HepG2 (cell line): ENCODE measurements around the gene PRMT5. TPM values are rescaled to one million over a fixed set of nuclear protein-coding genes. Genes with fewer than 3 reads are reported as not detected.
A peak's percentile ranks its signal among the peaks of the same experiment; 100 is the strongest.

Source experiments
- CHD4 ChIP-seq: fragments of 200-600 bp; sonication (generic); IDR thresholded peaks from 2 replicates; pipeline ENCODE4 v1.7.0; 2017; ENCODE audit warnings: mild to moderate bottlenecking, low read length, borderline replicate concordance
- HDAC6 ChIP-seq: fragments of 200-600 bp; sonication (generic); IDR thresholded peaks from 2 replicates; pipeline ENCODE4 v1.7.0; 2017; ENCODE audit warnings: mild to moderate bottlenecking, antibody characterized with exemption, low read length, low read depth
- HOXA3 ChIP-seq: sonication (generic); formaldehyde crosslinking; IDR thresholded peaks from 2 replicates; pipeline ENCODE4 v1.5.0; 2020; ENCODE audit warnings: missing genetic modification reagents
- SAP130 ChIP-seq: IDR thresholded peaks from 2 replicates; pipeline ENCODE4 v1.6.1; 2016; ENCODE audit warnings: low read depth
- ZBTB42 ChIP-seq: sonication (generic); formaldehyde crosslinking; IDR thresholded peaks from 2 replicates; pipeline ENCODE4 v1.5.0; 2020; ENCODE audit warnings: mild to moderate bottlenecking, missing genetic modification reagents
- ZNF580 ChIP-seq: IDR thresholded peaks from 2 replicates; pipeline ENCODE4 v1.6.1; 2016; ENCODE audit warnings: low read depth, borderline replicate concordance
- ZNF710 ChIP-seq: sonication (generic); formaldehyde crosslinking; IDR thresholded peaks from 2 replicates; pipeline ENCODE4 v1.5.0; 2020; ENCODE audit warnings: mild to moderate bottlenecking, missing genetic modification reagents, borderline replicate concordance
- polyA plus RNA-seq, 8 experiments: library from polyadenylated mRNA; depleted of rRNA in 3 of 8; stranded (reverse) in 7 of 8; unstranded in 1 of 8; fragments of >200 nt; fragmentation: Illumina TruSeq in 4 of 8; extraction: Trizol in 4 of 8; gene quantifications; 2 replicates each; pipeline versions ENCODE4 v1.2.1 to v1.2.3, GENCODE V29; 2011 to 2016; ENCODE audit warnings: low read depth in 4 of 8, missing spikeins in 1 of 8, mixed read lengths in 1 of 8; ENCODE audit not compliant: insufficient read depth in 1 of 8
- total RNA-seq, 5 experiments: library from RNA; depleted of rRNA; stranded (reverse); fragments of >200 nt; fragmentation: Illumina TruSeq; extraction: Trizol; gene quantifications; 2 replicates each; pipeline ENCODE4 v1.2.3, GENCODE V29; 2016; ENCODE audit warnings: low read depth in 1 of 5
- TF ChIP-seq, protein P1 (sequence below): sonication (generic); formaldehyde crosslinking; IDR thresholded peaks from 2 replicates; pipeline ENCODE4 v1.4.0; 2020; ENCODE audit warnings: missing genetic modification reagents
- TF ChIP-seq, protein P2 (sequence below): sonication (generic); formaldehyde crosslinking; IDR thresholded peaks from 2 replicates; pipeline ENCODE4 v1.8.0; 2022; ENCODE audit warnings: mild to moderate bottlenecking, missing genetic modification reagents, borderline replicate concordance
- TF ChIP-seq, protein P3 (sequence below): sonication (generic); formaldehyde crosslinking; IDR thresholded peaks from 2 replicates; pipeline ENCODE4 v1.9.0; 2021; ENCODE audit warnings: missing genetic modification reagents, borderline replicate concordance
- TF ChIP-seq, protein P4 (sequence below): sonication (generic); formaldehyde crosslinking; conservative IDR thresholded peaks from 2 replicates; pipeline ENCODE4 v1.8.1; 2023; ENCODE audit warnings: missing genetic modification reagents
- TF ChIP-seq, protein P5 (sequence below): IDR thresholded peaks from 2 replicates; pipeline ENCODE4 v1.4.0; 2020; ENCODE audit warnings: mild to moderate bottlenecking, missing genetic modification reagents

PRMT5 gene
- total and polyA plus RNA-seq, 2 of the 13 experiments (the other 11 are each of a cell fraction or from before 2014, with no cell fraction given), result 210 to 354 TPM

DNA sequence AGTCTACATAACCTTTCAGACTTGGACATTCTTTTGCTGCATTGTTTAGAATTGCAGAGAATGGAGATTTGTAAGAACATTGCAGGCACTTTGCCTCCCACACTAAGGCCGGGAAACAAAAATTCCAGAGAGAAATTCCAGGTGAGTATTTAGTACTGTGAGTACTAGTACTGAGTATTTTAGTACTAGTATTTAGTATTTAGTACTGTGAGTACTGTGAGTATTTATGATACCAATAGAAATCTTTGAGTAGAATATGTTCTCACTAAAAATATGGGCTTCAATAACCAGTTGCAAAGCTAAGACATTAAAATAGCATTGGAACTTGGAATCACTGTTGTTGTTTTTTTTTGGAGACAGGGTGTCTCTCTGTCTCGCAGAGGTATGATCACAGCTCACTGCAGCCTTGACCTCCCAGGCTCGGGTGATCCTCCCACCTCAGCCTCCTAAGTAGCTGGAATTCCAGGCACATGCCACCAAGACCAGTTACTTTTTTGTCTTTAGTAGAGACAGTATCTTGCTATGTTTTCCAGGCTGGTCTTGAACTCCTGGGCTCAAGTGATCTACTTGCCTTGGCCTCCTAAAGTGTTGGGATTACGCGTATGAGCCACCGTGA, 33.0 kb upstream of the PRMT5 start (continued):
- TF ChIP-seq HDAC6, result no peak
- TF ChIP-seq ZBTB42 (CRISPR knock-in tag), result no peak
- TF ChIP-seq, protein P1, sequence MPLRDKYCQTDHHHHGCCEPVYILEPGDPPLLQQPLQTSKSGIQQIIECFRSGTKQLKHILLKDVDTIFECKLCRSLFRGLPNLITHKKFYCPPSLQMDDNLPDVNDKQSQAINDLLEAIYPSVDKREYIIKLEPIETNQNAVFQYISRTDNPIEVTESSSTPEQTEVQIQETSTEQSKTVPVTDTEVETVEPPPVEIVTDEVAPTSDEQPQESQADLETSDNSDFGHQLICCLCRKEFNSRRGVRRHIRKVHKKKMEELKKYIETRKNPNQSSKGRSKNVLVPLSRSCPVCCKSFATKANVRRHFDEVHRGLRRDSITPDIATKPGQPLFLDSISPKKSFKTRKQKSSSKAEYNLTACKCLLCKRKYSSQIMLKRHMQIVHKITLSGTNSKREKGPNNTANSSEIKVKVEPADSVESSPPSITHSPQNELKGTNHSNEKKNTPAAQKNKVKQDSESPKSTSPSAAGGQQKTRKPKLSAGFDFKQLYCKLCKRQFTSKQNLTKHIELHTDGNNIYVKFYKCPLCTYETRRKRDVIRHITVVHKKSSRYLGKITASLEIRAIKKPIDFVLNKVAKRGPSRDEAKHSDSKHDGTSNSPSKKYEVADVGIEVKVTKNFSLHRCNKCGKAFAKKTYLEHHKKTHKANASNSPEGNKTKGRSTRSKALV, result no peak
- TF ChIP-seq HOXA3 (CRISPR knock-in tag), result no peak
- TF ChIP-seq, protein P2, sequence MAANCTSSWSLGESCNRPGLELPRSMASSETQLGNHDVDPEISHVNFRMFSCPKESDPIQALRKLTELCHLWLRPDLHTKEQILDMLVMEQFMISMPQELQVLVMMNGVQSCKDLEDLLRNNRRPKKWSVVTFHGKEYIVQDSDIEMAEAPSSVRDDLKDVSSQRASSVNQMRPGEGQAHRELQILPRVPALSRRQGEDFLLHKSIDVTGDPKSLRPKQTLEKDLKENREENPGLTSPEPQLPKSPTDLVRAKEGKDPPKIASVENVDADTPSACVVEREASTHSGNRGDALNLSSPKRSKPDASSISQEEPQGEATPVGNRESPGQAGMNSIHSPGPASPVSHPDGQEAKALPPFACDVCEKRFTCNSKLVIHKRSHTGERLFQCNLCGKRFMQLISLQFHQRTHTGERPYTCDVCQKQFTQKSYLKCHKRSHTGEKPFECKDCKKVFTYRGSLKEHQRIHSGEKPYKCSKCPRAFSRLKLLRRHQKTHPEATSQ (CRISPR knock-in tag), result no peak
- TF ChIP-seq ZNF580 (CRISPR knock-in tag), result no peak
- TF ChIP-seq, protein P3, sequence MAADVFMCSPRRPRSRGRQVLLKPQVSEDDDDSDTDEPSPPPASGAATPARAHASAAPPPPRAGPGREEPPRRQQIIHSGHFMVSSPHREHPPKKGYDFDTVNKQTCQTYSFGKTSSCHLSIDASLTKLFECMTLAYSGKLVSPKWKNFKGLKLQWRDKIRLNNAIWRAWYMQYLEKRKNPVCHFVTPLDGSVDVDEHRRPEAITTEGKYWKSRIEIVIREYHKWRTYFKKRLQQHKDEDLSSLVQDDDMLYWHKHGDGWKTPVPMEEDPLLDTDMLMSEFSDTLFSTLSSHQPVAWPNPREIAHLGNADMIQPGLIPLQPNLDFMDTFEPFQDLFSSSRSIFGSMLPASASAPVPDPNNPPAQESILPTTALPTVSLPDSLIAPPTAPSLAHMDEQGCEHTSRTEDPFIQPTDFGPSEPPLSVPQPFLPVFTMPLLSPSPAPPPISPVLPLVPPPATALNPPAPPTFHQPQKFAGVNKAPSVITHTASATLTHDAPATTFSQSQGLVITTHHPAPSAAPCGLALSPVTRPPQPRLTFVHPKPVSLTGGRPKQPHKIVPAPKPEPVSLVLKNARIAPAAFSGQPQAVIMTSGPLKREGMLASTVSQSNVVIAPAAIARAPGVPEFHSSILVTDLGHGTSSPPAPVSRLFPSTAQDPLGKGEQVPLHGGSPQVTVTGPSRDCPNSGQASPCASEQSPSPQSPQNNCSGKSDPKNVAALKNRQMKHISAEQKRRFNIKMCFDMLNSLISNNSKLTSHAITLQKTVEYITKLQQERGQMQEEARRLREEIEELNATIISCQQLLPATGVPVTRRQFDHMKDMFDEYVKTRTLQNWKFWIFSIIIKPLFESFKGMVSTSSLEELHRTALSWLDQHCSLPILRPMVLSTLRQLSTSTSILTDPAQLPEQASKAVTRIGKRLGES (CRISPR knock-in tag), result no peak
- TF ChIP-seq, protein P4, sequence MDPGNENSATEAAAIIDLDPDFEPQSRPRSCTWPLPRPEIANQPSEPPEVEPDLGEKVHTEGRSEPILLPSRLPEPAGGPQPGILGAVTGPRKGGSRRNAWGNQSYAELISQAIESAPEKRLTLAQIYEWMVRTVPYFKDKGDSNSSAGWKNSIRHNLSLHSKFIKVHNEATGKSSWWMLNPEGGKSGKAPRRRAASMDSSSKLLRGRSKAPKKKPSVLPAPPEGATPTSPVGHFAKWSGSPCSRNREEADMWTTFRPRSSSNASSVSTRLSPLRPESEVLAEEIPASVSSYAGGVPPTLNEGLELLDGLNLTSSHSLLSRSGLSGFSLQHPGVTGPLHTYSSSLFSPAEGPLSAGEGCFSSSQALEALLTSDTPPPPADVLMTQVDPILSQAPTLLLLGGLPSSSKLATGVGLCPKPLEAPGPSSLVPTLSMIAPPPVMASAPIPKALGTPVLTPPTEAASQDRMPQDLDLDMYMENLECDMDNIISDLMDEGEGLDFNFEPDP, result 0 out of 2 replicates have a peak, but pooled peaks have one; percentile 70
- no peak for TF ChIP-seq SAP130 (CRISPR knock-in tag)
- no peak for TF ChIP-seq CHD4
- TF ChIP-seq, protein P5, sequence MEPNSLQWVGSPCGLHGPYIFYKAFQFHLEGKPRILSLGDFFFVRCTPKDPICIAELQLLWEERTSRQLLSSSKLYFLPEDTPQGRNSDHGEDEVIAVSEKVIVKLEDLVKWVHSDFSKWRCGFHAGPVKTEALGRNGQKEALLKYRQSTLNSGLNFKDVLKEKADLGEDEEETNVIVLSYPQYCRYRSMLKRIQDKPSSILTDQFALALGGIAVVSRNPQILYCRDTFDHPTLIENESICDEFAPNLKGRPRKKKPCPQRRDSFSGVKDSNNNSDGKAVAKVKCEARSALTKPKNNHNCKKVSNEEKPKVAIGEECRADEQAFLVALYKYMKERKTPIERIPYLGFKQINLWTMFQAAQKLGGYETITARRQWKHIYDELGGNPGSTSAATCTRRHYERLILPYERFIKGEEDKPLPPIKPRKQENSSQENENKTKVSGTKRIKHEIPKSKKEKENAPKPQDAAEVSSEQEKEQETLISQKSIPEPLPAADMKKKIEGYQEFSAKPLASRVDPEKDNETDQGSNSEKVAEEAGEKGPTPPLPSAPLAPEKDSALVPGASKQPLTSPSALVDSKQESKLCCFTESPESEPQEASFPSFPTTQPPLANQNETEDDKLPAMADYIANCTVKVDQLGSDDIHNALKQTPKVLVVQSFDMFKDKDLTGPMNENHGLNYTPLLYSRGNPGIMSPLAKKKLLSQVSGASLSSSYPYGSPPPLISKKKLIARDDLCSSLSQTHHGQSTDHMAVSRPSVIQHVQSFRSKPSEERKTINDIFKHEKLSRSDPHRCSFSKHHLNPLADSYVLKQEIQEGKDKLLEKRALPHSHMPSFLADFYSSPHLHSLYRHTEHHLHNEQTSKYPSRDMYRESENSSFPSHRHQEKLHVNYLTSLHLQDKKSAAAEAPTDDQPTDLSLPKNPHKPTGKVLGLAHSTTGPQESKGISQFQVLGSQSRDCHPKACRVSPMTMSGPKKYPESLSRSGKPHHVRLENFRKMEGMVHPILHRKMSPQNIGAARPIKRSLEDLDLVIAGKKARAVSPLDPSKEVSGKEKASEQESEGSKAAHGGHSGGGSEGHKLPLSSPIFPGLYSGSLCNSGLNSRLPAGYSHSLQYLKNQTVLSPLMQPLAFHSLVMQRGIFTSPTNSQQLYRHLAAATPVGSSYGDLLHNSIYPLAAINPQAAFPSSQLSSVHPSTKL (CRISPR knock-in tag), result 0 out of 2 replicates have a peak, but pooled peaks have one; percentile 12
- no peak for TF ChIP-seq ZNF710 (CRISPR knock-in tag)
